Measurements from ENCODE around the gene FRS2. TPM values are rescaled to one million over a fixed set of nuclear protein-coding genes. Genes with fewer than 3 reads are reported as not detected.
"Not testable (repeated sequence)": the region's sequence is repeated elsewhere in the genome, so short reads cannot be mapped to it uniquely, and the experiment has no call there.

Gene FRS2
- total RNA-seq, 2 donors from 2014 or later, result 13.0 to 13.2 TPM

DNA sequence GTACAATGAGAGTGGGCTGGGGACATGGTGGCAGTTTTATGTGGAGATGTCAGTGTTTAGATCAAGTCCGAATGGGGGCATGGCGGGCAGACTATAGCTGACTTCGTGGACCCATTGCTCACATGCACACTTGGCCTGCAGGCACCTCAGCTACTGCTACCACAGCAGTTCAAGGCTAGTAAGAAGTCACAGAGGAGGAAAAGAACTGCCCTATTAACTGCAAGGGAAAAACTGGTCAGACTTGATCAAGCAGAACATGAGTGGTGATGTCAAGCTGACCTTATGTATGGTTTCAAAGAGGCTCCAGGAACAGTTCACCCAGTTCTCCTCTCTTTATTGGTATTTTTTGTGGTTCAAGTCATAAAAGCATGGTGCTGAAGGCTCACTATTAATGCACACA, 30.2 kb upstream of the FRS2 start:
- H3K4me3 Mint-ChIP-seq, result no peak overlapping the region
- H3K27me3 Mint-ChIP-seq (ENCODE audit: low read depth), result no peaks in the 10 kb centered on the region
- no peaks in the 10 kb centered on the region for H3K36me3 Mint-ChIP-seq (ENCODE audit: insufficient read depth in 2 of 2)
- H3K9me3 Mint-ChIP-seq, result no peaks in the 10 kb centered on the region
- ATAC-seq (replicated peaks in 1 of 2), result no peak
- no peaks in the 10 kb centered on the region for H3K4me1 Mint-ChIP-seq (ENCODE audit: low read depth)
- H3K27ac Mint-ChIP-seq, result no peak overlapping the region
- no peak for DNase-seq

DNA sequence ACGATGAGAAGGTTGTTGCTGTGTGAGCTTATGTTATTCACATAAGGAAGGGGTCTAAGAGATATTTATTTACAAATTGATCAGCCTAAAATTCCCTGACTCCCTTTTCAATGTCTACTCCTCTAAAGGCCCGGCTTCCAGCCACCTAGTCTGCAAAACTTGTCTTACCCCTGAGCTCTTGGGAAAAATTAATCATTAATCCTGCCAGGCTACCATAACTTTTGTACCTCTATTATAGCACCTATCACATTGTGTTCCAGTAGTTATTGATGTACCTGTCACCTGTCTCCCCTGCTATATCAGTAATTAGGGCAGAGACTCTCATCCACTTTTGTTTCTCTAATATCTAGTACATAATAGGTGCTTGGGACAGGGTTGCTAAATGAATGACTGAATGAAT, 29.3 kb upstream of the FRS2 start:
- H3K27me3 Mint-ChIP-seq (ENCODE audit: low read depth), result no peaks in the 10 kb centered on the region
- no peaks in the 10 kb centered on the region for H3K9me3 Mint-ChIP-seq
- no peak for ATAC-seq (replicated peaks in 1 of 2)
- no peak overlapping the region for H3K27ac Mint-ChIP-seq
- no peak for DNase-seq
- no peaks in the 10 kb centered on the region for H3K36me3 Mint-ChIP-seq (ENCODE audit: insufficient read depth in 2 of 2)
- H3K4me3 Mint-ChIP-seq, result no peak overlapping the region
- no peaks in the 10 kb centered on the region for H3K4me1 Mint-ChIP-seq (ENCODE audit: low read depth)

DNA sequence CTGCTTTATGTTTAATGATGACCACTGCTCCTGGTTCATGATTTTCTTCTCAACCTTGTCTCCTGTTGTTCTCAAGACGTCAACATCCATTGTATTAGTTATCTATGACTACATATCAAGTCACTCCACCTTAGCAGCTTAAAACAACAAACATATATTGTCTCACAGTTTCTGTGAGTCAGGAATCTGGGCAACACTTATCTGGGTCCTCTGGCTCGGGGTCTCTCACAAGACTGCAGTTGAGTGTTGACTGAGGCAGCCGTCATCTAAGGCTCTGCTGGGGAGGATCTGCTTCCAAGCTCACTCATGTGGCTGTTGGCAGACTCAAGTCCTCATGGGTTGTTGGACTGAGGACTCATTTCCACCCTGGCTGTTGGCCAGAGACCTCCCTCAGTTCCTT, 27.3 kb upstream of the FRS2 start:
- no peaks in the 10 kb centered on the region for H3K27me3 Mint-ChIP-seq (ENCODE audit: low read depth)
- no peaks in the 10 kb centered on the region for H3K4me1 Mint-ChIP-seq (ENCODE audit: low read depth)
- DNase-seq, result no peak
- H3K4me3 Mint-ChIP-seq, result no peak overlapping the region
- no peak for ATAC-seq (replicated peaks in 1 of 2)
- H3K36me3 Mint-ChIP-seq (ENCODE audit: insufficient read depth in 2 of 2), result no peaks in the 10 kb centered on the region
- H3K27ac Mint-ChIP-seq, result no peak overlapping the region
- no peaks in the 10 kb centered on the region for H3K9me3 Mint-ChIP-seq

DNA sequence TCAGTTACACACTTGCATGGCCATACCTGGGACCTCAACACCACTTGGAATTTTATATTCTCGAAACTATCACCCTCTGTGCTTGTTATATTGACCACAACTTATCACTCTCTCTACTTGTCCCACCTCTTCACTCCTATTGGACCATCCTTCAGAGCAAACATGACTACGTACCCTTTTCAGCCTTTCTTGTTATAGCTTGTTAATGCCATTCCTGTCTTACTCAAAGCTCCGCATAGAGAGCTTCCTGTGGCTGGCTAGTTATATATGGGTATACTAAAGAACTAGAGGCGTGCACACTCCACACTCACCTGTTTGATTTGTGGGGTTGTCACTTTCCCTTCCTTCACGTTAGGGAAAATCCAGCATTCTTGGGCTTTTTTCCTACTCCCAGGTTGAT, 26.3 kb upstream of the FRS2 start:
- Mint-ChIP-seq H3K36me3 (ENCODE audit: insufficient read depth in 2 of 2) (no peaks in the 10 kb centered on the region), H3K9me3 (no peaks in the 10 kb centered on the region), H3K4me1 (ENCODE audit: low read depth) (no peaks in the 10 kb centered on the region), H3K27ac (no peak overlapping the region), H3K27me3 (ENCODE audit: low read depth) (no peaks in the 10 kb centered on the region), H3K4me3 (no peak overlapping the region)
- ATAC-seq (replicated peaks in 1 of 2) (no peak), DNase-seq (no peak)

DNA sequence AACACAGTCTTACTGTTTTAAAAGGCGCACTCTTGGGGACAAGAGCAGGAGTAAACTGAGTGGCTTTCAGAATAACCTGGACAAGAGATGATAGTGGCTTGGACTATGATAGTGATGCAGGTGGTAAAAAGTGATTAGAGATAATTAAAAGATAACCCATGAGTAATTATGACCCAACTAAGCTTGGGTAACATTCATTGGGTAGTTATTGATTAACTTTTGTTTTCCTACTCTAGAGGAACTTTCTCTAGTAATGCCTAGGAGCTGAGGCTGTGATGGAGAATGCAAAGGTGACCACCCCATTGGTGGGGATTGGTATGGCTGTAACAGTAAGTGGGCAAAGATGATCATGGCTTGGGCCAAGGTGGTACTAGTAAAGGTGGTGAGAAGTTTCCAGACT, 22.3 kb upstream of the FRS2 start:
- Mint-ChIP-seq H3K4me3 (no peak overlapping the region), H3K27me3 (ENCODE audit: low read depth) (no peaks in the 10 kb centered on the region), H3K9me3 (no peaks in the 10 kb centered on the region), H3K36me3 (ENCODE audit: insufficient read depth in 2 of 2) (no peaks in the 10 kb centered on the region), H3K27ac (no peak overlapping the region), H3K4me1 (ENCODE audit: low read depth) (no peaks in the 10 kb centered on the region)
- DNase-seq (no peak), ATAC-seq (replicated peaks in 1 of 2) (no peak)

DNA sequence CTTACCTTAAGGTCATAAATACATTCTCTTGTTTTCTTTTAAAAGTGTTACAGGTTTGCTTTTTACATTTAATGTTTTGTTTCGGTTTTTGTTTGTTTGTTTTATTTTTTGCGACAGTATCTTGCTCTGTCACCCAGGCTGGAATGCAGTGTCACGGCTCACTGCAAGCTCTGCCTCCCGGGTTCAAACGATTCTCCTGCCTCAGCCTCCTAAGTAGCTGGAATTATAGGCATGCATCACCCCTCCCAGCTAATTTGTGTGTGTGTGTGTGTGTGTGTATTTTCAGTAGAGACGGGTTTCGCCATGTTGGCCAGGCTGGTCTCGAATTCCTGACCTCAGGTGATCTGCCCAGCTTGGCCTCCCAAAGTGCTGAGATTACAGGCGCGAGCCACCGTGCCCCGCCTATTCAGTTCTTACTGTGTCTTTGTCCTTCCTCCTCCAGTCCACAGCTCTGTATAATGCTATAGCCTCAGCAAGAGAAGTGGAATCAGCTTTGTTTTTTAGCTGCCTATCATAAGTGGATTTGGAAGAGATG, 17.5 kb upstream of the FRS2 start:
- H3K4me3 Mint-ChIP-seq; H3K4me1 Mint-ChIP-seq (ENCODE audit: low read depth); H3K27me3 Mint-ChIP-seq (ENCODE audit: low read depth); H3K27ac Mint-ChIP-seq; H3K9me3 Mint-ChIP-seq; ATAC-seq (replicated peaks in 1 of 2); DNase-seq; H3K36me3 Mint-ChIP-seq (ENCODE audit: insufficient read depth in 2 of 2): not testable (repeated sequence)

DNA sequence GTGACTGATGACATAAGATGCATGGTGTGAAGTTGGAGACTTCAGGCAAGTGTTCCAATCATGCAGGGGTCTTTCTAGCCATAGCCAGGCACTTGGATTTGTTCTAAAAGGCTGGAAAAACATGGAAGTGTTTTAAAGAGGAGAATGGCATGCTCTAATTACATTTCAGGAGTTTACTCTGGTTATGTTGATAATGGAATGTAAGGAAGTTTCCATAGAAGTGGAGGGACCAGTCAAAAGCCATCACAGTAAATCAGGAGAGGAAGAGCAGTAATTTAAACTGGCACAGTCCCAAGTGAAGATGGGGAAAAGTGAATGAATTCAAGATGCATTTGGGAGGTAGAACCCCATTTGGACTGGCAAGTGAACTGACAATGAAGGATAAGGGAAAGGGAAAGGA, 13.9 kb upstream of the FRS2 start:
- no peaks in the 10 kb centered on the region for H3K27me3 Mint-ChIP-seq (ENCODE audit: low read depth)
- ATAC-seq (replicated peaks in 1 of 2) (no peak), DNase-seq (no peak)
- no peaks in the 10 kb centered on the region for H3K9me3 Mint-ChIP-seq
- H3K4me3 Mint-ChIP-seq, result no peak overlapping the region
- H3K36me3 Mint-ChIP-seq (ENCODE audit: insufficient read depth in 2 of 2), result no peaks in the 10 kb centered on the region
- H3K27ac Mint-ChIP-seq, result no peak overlapping the region
- no peaks in the 10 kb centered on the region for H3K4me1 Mint-ChIP-seq (ENCODE audit: low read depth)

DNA sequence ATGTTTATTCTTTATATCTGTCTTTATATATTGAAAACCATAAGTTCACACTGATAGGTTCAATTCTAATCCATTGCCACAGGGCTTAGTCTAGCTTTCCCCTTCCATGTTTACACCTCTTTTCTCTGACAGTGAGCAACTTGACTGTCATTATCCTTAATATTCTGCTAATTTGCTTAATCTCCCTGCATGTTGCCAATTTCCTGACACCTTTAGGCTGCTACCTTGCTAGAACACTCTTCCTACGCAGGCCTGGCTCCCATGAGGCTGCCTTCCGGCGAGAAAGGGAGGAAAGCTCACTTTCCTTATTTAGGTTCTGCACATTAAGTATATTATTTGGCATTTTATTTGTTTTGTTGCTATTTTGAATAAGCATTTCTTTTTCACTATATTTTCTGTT, 12.8 kb upstream of the FRS2 start:
- no peak for ATAC-seq (replicated peaks in 1 of 2)
- Mint-ChIP-seq H3K9me3 (no peaks in the 10 kb centered on the region), H3K4me1 (ENCODE audit: low read depth) (no peaks in the 10 kb centered on the region), H3K4me3 (no peak overlapping the region), H3K27ac (no peak overlapping the region), H3K36me3 (ENCODE audit: insufficient read depth in 2 of 2) (no peaks in the 10 kb centered on the region), H3K27me3 (ENCODE audit: low read depth) (no peaks in the 10 kb centered on the region)
- no peak for DNase-seq

DNA sequence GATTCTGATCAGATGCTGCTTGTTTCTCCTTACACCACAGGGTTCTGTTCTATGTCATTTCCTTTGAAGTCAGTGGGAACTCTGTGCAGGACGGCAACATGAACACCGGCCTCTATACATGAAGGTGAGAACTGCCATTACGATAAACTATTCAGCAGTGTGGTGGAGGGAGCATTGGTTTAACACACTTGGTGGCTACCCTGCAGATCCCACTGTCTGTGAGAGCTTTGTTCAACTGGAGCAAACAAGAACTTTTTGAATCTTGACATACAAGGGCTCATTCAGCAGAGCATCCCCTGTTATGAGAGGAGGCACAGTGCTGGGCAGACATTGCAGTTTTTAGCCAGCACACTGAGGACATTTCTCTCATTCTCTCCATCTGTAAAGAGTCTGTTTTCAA, 10.7 kb upstream of the FRS2 start:
- DNase-seq (no peak), ATAC-seq (replicated peaks in 1 of 2) (no peak)
- no peaks in the 10 kb centered on the region for H3K27me3 Mint-ChIP-seq (ENCODE audit: low read depth)
- no peak overlapping the region for H3K27ac Mint-ChIP-seq
- H3K4me3 Mint-ChIP-seq, result no peak overlapping the region
- H3K9me3 Mint-ChIP-seq, result no peaks in the 10 kb centered on the region
- no peaks in the 10 kb centered on the region for H3K36me3 Mint-ChIP-seq (ENCODE audit: insufficient read depth in 2 of 2)
- no peaks in the 10 kb centered on the region for H3K4me1 Mint-ChIP-seq (ENCODE audit: low read depth)

DNA sequence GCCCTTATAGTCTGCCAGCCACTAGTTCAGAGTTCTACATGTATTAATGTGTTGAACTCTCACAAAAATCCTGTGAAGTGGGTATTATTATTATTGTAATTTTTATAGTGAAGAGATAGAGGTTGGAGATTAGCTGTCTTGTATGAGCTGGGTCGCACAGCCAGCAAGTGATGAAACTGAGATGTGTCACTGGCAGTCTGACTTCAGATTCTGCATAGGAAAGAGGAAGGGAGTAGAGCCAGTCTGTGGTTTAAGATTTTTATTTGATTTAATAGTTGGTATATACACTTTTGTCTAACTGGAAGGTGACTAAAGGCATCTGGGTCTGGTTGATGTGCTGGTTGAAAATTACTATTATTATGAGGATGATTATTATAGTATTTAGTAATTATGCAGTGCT, 5.8 kb upstream of the FRS2 start:
- peaks cover 8% of the 10 kb centered on the region for H3K4me1 Mint-ChIP-seq (ENCODE audit: low read depth)
- H3K27me3 Mint-ChIP-seq (ENCODE audit: low read depth), result no peaks in the 10 kb centered on the region
- H3K27ac Mint-ChIP-seq, result no peak overlapping the region
- DNase-seq (no peak), ATAC-seq (replicated peaks in 1 of 2) (no peak)
- no peak overlapping the region for H3K4me3 Mint-ChIP-seq
- H3K36me3 Mint-ChIP-seq (ENCODE audit: insufficient read depth in 2 of 2), result no peaks in the 10 kb centered on the region
- H3K9me3 Mint-ChIP-seq, result no peaks in the 10 kb centered on the region

DNA sequence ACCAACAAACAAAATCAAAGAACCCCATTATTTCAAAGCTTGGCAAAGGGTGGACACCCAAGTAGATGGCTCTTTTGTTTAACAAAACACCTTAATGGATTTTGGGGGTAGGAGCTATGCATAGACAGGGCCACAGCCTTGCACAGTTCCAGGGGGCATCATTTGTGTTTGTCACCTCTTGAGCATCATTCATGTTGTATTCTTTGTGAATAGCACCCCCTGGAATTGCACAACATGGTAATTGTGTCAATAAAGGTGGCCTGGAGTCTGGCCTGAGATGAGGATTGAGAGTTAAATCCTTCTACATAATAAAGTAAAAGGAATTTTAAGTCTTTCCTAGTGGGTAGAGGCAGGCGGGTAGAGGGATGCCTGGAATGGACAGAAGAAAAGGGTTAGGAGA, 3.3 kb upstream of the FRS2 start:
- Mint-ChIP-seq H3K9me3 (no peaks in the 10 kb centered on the region), H3K4me1 (ENCODE audit: low read depth) (peaks cover 22% of the 10 kb centered on the region), H3K27me3 (ENCODE audit: low read depth) (no peaks in the 10 kb centered on the region), H3K4me3 (no peak overlapping the region), H3K36me3 (ENCODE audit: insufficient read depth in 2 of 2) (peaks cover 0 to 2% of the 10 kb centered on the region in 2 donors), H3K27ac (no peak overlapping the region)
- ATAC-seq (replicated peaks in 1 of 2) (no peak), DNase-seq (no peak)

DNA sequence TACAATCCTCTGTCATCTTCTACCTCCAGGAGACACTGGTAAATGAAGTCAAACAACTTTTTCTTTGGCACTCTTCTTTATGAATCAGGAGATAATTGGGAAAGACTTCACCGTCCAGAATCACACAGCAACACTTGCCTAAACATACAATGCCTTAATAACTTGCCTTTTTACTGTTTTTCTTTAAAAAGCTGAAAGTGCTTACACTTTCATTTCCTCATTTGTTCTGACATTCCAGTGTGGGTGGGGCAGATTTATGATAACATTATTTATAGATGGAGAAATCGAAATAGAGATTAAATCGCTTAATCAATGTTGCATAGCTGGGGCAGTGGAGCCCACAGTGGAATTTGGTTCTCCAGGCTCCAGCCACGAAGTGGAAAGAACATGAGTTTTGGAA, 2.8 kb upstream of the FRS2 start:
- Mint-ChIP-seq H3K9me3 (no peaks in the 10 kb centered on the region), H3K27me3 (ENCODE audit: low read depth) (no peaks in the 10 kb centered on the region), H3K36me3 (ENCODE audit: insufficient read depth in 2 of 2) (peaks cover 0 to 2% of the 10 kb centered on the region in 2 donors), H3K27ac (no peak overlapping the region), H3K4me3 (no peak overlapping the region), H3K4me1 (ENCODE audit: low read depth) (peaks cover 27% of the 10 kb centered on the region)
- DNase-seq (no peak), ATAC-seq (replicated peaks in 1 of 2) (no peak)

DNA sequence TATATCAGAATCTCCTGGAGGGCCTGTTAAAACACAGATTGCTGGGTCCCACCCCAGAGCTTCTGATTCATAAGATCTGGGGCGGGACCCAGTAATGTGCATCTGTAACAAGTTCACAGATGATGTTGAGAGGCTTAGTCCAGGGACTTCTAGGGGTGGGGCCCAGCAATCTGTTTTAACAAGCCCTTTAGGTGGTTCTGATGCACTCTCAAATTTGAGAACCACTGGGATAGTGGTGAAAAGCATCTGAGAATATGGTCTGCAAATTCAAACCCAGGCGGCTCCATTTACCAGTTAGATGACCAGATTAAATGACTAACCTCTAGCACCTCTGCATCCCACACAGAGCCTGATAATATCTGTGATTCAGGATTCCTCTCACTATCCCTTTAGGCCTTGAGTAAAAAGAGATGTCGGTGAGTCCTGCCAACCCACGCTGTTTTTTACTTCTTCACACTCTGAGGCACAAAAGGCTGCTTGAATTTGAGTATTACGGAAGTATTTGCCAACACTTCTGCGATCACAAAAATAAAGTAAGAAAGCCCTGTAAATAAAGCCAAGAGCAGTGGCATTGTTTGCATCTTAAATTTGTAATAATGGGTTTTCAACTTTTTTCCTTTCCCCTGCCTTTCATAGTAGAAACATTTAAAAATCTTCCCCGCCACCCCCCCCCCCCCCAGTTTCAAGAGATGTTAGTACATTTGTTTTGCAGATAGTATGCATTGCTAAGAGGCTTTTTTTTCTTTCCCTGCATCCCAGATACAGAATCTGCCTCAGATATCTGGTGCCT, 1.8 kb upstream of the FRS2 start:
- H3K4me3 Mint-ChIP-seq, result no peak overlapping the region
- H3K36me3 Mint-ChIP-seq (ENCODE audit: insufficient read depth in 2 of 2), result peaks cover 0 to 2% of the 10 kb centered on the region in 2 donors
- no peaks in the 10 kb centered on the region for H3K9me3 Mint-ChIP-seq
- ATAC-seq (replicated peaks in 1 of 2) (no peak), DNase-seq (peak; percentile 4 to 5)
- peaks cover 37% of the 10 kb centered on the region for H3K4me1 Mint-ChIP-seq (ENCODE audit: low read depth)
- H3K27me3 Mint-ChIP-seq (ENCODE audit: low read depth), result no peaks in the 10 kb centered on the region
- no peak overlapping the region for H3K27ac Mint-ChIP-seq

DNA sequence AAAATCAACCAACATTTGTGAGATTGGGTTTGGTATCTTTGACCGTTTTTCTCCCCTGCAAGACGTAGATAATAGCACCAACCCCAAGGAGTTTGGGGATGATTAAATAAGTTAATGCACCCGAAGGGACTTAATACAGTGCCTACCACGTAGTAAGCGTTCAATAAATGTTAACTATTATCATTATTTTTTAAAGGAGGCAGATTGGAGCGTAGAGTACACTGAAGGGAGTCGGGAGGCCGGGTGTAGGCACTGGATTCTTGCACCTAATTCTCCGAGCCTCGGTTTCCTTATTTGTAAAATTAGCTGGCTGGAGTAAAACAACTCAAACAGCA, 367 bp upstream of the FRS2 start:
- Mint-ChIP-seq H3K9me3 (no peaks in the 10 kb centered on the region), H3K36me3 (ENCODE audit: insufficient read depth in 2 of 2) (peaks cover 0 to 2% of the 10 kb centered on the region in 2 donors), H3K4me3 (peak overlapping the region; percentile 97 to 98), H3K27ac (peak overlapping the region; percentile 95), H3K4me1 (ENCODE audit: low read depth) (peaks cover 50% of the 10 kb centered on the region), H3K27me3 (ENCODE audit: low read depth) (no peaks in the 10 kb centered on the region)
- no peak for DNase-seq
- ATAC-seq (replicated peaks in 1 of 2), result no peak
